NCI-H345 treated with DMSO at 0.1 percent for 48 hours (cell line): ENCODE data around the gene SQOR.

Experiments used
- DNase-seq: peaks from one replicate; lab custom pipeline; 2025; ENCODE audit not compliant: unreplicated experiment; lab: John Stamatoyannopoulos, UW

SQOR gene

DNA sequence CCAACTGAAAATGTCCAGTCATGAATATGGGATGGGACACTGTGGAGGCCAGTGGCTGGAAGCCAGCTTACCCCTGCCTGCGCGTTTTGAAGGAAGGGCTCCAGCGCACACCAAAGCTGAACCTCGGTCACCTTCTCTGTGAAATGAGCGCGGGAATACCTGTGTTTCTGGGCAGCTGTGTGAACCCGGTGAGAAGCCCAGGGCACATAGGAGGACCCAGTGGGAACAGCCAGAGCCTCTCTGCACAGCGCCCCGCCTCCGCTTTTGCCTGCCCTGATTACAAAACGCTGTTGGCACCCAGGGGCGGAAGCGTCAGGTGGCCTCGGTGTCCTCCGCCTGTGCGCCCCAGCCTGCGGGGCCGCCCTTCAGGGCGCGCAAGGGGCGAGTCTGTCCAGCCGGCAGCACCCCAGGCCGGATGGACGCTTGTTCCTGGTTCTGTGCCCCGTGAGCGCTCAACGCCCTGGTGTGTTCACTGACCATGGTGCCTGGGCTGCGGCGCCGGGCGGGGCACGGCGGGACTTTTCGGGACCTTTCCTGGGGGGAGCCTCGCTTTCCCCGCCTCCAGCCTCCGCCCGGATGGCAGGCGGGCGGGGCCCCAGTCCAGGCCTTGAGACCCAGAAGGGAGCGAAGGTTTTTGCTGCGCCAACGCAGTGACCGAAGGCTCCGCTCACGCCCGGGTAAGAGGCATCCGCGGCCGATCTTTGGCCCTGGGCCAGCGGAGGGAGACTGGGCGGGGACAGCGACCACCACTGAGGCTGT is at the start of gene SQOR:
TSS of gene SQOR (plus strand) at position 598 of the 759 bp plus-strand sequence. CDS start 23,895 bp downstream, outside the sequence.
- peak; percentile 16 for DNase-seq

DNA sequence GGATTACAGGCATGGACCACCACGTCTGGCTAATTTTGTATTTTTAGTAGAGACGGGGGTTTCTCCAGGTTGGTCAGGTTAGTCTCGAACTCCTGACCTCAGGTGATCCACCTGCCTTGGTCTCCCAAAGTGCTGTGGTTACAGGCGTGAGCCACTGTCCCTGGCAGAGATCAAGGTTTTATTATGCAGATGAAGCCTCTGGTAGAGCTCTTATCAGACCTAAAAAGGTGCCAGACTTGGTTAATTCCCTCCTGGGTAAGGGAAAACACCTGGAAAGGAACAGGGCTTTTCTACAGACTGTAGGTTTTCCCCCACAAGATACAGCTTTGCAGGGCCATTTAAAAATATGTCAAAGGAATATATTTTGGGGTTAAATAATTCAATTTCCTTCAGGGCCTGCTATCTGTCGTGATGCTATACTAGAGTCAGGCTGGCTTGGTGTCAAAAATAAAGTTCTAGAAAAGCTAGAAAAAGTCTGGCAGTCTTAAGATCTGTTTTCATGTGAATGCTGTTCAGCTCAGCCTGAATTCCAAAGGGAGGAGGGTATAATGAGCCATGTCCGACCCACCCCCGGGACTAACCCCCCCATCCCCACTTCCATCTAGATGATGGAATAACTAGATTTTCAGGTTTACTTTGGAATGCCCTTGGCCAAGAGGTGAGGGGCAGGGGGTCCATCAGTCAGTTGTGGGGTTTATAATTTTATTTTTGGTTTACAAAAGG is 49.6 kb upstream of the SQOR start:
- no peak for DNase-seq

DNA sequence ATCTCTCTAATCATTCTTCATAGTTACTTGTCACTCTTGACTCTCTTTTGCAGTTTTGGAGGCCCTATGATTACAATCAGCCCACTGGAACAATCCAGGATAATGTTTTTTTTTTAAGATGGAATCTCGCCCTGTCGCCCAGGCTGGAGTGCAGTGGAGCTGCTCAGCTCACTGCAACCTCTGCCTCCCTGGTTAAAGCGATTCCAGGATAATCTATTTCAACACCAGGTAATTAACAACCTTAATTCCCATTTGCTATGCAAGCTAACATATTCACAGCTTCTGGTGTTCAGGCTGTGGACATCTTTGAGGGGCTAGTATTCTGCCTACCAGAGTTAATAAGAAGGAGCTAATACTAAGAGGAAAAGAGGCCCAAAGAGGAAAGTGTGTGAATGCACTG is 48.7 kb upstream of the SQOR start:
- no peak for DNase-seq

DNA sequence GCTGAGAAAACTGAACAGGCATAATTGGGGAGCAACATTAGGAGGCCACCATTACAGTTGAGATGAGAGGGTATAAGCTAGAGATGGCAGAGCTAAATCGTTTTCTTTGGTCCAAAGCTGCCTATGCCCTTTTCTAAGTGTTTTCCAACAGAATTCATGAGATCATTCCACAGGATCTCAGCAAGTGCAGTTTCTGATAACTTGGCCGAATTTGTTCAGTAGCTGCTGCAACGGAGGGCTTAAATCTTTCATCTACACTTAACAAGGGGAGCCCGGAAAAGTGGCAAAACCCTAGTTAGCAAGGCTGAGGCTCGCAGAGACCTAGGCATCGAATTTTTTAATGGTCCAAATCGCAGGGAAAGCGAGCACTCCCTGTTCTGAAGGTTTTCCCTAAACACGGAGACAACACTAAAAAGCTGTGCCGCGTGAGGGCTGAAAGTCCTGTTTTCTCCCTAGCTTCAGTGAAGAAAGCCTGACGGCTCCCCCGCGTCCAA is 48.2 kb upstream of the SQOR start:
- peak; percentile 77 for DNase-seq

DNA sequence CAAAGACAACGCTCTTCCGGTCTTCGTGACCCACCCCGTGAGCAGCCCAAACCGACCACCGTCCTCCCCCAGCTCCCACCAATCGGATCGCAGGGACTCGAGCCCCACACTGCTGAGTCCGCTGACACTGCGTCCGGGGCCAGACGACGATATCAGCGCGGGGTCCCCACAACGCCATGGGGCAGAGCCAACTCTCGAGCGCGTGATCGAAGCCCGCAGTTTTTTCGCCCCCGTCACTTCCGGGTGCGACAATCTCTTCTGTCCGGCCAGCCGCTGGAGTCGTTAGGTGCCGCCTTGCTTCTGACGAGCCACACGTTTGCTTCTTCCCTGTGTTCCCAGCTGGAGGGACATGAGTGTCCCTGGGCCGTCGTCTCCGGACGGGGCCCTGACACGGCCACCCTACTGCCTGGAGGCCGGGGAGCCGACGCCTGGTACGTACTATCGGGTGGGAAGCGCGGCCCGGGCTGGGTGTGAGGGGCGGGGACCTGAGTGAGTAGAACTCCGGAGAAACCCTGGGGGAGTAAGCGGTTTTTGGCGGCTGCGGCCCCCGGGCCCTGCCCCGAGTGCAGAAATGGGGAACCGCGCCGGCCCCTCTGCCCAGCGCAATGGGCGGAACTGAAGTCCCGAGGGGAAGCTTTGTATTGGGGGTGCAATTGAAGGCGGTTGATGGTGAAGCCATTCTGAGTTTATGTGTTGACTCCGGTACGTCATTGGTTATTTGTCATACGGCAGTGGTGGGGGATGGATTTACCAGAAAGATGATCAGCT is 47.5 kb upstream of the SQOR start, which contains the start of gene BLOC1S6:
TSS of gene BLOC1S6 (plus strand) at position 285 of the 768 bp plus-strand sequence. CDS start at position 350, 65 bp downstream.
- DNase-seq, result peak; percentile 77

DNA sequence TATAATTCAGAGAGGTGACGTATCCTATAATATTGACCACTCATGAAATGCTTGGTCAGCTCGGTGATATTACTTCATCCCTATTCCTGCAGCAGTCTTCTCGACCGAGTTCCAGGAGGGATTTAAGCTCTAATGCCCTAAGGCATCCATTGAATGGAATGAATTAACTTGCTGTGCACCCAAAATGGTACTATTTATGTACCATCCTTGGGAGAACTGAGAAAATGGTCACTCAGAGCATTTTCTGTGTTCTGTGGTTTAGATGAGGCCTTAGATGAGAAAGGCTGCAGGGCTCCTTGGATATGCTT is 47.0 kb upstream of the SQOR start:
- no peak for DNase-seq

DNA sequence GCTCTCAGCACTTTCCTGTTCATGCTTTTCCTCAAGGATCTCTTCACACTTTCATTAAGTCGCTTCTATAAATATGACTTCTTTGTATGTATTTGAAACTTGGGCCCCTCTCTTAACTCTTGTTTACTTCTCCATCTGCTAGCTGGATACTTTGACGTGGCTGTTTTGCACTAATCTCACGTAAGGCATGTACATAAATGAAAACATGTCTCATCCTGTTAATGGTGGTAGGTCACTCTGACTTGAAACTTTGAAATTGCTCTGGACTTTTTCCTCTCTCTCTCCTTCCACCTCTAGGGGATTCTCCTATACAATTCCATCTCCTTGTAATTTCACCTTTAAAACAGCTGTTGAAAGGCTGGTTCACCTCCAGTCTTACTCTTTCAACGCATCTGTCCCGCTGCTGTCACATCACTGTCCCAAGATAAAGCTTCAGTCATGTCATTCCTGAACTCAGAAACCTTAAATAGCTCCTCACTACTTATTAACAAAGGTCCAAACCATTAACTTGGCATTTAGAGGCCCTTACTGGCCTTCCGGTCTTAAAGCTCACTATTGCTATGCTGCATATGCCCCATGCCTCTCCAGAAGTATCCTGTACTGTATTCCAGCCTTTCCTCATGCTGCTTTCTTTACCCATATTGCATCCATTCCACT is 46.5 kb upstream of the SQOR start:
- no peak for DNase-seq

DNA sequence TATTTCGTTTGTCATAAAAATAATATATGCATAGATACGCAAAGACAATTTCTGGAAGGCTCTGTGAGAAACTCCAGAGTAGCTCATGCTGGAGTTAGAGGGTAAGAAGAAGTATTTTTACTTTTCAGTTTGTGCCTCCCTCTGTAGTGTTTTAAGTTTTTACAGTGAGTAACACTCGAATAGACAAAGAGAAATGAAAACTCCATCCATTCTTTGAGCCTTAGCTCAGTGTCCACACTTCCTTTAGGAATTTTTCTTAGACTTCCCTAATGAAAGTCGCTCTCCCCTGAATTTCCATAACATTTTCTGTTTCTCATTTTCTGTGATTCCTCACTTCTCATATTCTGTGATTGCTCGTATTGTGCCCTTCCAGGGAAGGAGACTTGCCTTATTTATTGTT is 45.6 kb upstream of the SQOR start:
- DNase-seq, result no peak

DNA sequence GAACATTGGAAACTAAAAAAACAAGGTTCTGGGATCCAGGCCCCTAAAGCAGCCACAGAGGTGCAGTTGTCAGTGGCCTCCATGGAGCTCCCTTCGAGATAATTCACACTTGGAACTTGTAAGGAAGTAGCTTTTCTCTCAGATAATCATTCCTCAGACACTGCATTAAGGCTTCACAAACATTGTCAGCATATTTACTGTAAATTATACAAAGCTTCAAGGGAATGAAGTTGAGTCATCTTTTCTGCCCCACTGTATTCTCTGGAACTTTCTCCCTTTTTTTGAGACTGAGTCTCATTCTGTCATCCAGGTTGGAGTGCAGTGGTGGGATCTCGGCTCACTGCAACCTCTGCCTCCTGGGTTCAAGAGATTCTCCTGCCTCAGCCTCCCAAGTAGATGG is 40.5 kb upstream of the SQOR start:
- no peak for DNase-seq

DNA sequence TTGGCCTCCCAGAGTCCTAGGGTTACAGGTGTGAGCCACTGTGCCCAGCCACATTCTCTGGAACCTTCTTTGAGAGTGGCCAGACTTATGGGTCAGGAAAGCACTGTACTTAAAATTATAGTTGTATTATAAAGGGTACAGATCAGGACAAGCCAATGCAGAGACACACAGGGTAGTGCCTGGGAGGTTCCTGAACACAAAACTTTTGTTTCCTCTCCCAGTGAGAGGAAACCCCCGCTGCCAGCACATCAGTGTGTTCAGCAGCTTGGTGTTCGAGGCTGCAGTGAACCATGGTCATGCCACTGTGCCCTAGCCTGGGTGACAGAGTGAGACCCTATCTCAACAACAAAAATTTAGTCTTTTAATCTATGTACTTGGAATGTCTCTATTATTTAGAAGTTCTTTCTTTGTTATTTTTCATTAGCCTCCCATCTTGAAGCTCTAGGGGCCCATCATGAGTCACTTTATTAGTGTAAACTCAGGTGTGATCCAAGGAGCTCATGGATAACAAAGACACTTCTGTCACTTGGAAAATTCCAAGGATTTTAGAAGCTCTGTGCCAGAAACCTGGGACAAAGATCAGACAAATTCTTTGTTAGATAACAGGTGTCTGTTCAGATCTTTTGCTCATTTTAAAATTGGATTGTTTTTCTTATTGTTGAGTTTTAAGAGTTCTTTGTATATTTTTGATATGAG is 39.8 kb upstream of the SQOR start:
- DNase-seq, result no peak

DNA sequence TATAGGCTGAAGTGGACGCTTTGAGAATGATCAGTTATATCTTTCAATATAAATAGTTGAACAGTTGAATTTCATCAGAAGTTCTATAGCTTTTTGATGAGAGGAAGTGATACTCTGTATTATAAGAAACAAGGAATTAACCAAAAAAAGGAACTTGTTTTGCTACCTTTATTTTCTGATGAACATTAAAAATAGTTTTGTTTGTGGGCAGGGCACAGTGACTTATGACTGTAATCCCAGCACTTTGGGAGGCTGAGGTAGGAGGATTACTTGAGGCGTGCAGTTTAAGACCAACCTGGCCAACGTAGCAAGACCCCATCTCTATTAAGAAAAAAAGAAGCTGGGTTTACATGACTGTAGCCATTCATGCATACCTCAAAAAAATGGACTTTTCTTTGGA is 30.9 kb upstream of the SQOR start:
- DNase-seq, result no peak

DNA sequence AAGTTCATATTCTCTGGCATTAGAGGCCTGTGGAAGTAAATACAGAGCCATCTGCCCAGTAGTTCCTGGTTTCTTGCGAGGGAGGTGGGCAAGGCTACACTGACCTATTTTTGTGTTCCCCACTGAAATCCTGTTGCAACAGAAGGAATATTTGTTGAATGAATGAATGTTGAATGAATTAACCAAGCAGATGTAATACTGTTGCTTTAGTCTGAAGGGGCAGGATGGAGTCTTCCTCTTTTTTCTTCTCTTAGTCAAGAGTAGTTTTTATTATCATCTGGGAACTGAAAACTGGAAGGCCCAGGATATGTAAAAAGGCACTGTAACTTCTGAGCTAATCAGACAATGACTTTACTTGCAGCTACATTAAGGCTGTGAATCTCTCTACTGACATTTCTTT is 30.5 kb upstream of the SQOR start:
- no peak for DNase-seq

DNA sequence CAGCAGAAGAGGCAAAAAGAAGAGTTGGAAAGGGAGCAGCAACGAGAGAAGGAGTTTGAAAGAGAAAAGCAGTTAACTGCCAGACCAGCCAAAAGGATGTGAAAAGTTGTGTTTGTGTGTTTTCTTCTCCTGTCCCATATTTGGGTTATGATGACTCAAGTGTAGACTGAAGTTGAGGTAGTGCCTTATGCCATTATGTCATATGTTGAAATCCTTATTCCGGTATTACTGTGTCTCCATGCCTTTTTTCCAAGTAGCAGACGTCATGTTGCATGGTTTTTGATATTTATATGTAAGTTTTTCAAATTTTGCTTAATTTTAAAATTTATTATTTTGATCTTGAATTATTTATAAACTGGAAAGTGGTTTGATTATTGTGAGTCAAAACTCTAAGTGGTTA is 28.4 kb upstream of the SQOR start:
- DNase-seq, result no peak

DNA sequence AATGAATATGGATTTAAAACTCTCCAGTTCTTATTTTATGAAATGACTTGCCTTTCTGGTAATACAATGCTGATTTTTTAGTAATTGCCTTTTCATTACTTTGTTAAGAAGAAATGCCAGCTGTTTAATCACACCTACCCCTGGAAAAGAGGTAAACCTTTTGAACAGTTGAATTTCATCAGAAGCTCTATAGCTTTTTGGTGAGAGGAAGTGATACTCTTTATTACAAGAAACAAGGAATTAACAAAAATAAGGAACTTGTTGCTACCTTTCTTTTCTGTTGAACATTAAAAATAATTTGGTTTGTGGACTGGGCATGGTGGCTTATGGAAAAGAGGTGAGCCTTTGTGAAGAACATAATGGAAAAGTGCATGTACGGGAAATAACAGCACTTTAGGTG is 28.0 kb upstream of the SQOR start:
- DNase-seq, result no peak

DNA sequence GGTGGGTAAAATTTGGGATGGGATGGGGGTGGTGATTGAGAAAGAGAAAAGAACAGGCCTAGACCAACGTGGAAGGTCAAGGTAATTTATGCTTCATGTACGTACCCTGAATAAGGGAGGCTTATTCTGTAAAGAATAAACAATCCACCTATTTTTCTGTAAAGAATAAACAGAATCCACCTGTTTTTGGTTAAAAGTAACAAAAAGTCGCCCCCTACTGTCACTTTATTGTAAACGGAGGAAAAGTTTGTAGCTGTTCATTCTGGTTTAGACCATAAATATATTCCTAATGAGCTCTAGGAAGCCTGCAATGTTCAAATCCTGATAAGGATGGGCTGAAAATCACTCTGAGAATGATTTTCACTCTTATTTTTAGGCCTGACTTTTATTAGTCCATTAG is 23.5 kb upstream of the SQOR start:
- DNase-seq, result no peak

DNA sequence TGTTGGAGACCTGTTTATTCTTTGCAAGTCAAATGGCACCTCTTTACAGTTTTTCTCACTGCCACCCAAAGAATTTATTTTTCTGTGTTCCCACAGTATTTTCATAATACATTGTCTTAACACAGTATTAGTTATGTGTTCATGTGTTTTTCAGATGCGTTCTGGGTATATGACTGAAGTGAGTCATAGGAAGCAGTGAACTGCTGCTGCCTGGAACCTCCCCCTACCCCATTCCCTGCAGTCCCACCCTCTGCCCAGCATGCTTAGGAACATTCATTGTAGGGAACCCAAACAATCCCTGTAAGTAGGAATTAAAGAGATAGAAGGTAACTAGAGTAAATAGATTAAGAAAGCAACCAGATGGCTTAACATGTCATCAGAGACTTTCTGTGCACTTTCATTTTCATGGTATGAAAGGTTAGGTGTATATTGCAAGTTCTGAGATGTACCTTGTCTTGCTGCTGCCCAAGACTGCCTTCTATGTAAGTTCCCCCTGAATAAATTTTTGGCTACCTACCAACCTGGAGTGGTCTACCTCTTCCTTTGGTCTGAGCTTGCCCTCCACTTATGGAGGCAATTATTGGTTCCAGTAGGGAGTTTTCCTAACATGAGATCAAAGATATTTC is 21.9 kb upstream of the SQOR start:
- DNase-seq, result no peak

DNA sequence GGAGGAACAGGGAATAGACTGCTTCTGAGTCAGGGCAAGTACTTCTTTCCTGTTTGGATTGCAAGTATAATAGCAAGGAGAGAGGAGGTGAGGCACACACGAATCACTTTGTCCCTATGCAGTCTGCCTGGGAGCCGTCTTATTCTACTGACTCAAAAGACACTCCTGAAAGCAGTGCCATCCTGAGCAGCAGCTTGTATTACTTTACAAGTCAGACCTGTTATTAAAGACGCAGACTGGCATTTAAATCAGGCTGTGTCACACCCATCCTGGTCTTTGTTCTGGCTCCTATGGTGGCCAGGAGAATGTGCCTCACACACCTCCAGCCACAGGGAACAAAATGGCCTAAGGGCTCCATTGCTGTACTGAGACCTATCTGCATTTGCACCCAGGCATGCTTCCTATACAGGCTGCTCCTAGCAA is 17.9 kb upstream of the SQOR start:
- DNase-seq, result no peak

DNA sequence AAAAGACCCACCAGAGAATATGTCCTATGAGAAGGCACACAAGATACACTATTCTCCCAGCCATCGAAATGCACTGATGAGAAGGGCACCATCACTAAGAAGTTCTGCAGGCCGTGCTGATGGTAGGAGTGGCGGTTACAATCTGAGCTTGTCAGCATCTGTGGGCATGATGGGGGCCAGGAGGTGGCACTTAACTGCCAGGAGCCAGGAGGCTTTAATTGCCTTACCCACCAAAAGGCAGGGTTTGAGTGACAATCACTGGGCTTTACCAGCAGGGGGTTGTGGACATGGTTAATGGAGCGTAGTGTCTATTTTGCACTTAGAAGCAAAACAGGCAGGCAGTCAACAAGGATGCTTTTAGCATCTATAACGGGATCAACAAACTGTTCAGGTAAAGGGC is 16.0 kb upstream of the SQOR start:
- DNase-seq, result peak; percentile 4

DNA sequence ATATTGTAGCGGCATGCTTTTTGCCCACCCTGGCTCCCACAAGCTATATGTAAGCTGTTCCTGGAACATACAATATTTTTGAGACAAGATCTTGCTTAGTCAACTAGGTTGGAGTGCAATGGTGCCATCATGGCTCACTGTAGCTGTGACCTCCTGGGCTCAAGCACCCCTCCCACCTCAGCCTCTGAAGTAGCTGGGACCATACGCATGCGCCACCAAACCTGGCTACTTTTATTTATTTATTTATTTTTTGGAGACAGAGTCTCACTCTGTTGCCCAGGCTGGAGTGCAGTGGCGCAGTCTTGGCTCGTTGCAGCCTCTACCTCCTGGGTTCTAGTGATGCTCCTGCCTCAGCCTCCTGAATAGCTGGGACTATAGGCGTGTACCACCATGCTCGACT is 6.7 kb upstream of the SQOR start:
- DNase-seq, result no peak
